ENCODE results near the gene SNX18. TPM values are rescaled to one million over a fixed set of nuclear protein-coding genes. Genes with fewer than 3 reads are reported as not detected.
A peak's percentile ranks its signal among the peaks of the same experiment; 100 is the strongest.

Gene SNX18
- total and polyA plus RNA-seq, 2 donors (not counting 1 experiment from before 2014, with no cell fraction given) = 10.6 to 31.6 TPM

DNA sequence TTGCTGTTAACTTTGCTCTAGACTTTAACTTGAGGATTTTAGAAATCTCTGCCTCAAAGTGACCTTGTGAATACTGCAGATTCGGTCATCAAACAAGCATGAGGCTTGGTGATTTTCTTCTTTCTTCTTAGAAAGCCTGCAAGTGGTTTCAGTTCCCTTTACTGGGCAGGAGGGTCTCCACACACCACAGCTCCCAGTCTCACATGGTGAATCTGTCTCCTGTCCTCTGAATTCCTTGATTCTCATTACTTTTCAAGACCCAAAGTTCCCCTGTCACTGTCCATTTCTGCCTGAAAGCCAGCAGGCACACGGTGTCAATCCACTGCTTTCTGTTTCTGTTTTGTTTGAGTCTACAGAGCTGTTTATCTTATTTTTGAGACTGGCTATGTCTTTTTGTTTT, 47.9 kb upstream of the SNX18 start:
- Histone ChIP-seq H3K27ac (ENCODE audit: low read length in 2 of 2) (no peak overlapping the region), H3K4me3 (ENCODE audit: control extremely low read depth in 1 of 5, extremely low read depth in 1 of 5, insufficient read depth in 1 of 5, low read depth in 2 of 5, low read length in 4 of 5) (no peak overlapping the region), H3K9me3 (ENCODE audit: control extremely low read depth in 1 of 3, control insufficient read depth in 2 of 3, insufficient read depth in 1 of 3, low read length in 2 of 3) (peaks cover 0 to 2% (median 0%) of the 10 kb centered on the region in 3 donors), H3K4me1 (ENCODE audit: control insufficient read depth in 2 of 2, insufficient read depth in 2 of 2, low read length in 2 of 2) (peaks cover 5 to 8% of the 10 kb centered on the region in 2 donors), H3K79me2 (ENCODE audit: control insufficient read depth, insufficient read depth, low read length) (no peaks in the 10 kb centered on the region), H4K20me1 (ENCODE audit: control insufficient read depth, insufficient read depth, low read length, poor library complexity, severe bottlenecking) (no peaks in the 10 kb centered on the region), H3K36me3 (replicated peaks in 1 of 2; ENCODE audit: control extremely low read depth in 1 of 2, control insufficient read depth in 1 of 2, extremely low read depth in 1 of 2, insufficient read depth in 2 of 2, low read length in 1 of 2) (no peaks in the 10 kb centered on the region), H2AFZ (ENCODE audit: insufficient read depth, low read depth, low read length, poor library complexity, severe bottlenecking) (no peak overlapping the region), H3K4me2 (replicated peaks; ENCODE audit: low read depth, low read length, poor library complexity, severe bottlenecking) (peak overlapping the region; percentile 14), H3K27me3 (replicated peaks in 1 of 4; ENCODE audit: control extremely low read depth in 1 of 4, control insufficient read depth in 3 of 4, insufficient read depth in 4 of 4, low read length in 3 of 4) (no peaks in the 10 kb centered on the region), H3K9ac (ENCODE audit: low read length) (peak overlapping the region; percentile 14)
- DNase-seq (peak; percentile 46), ATAC-seq (ENCODE audit: low read depth) (peak; percentile 31)
- no peaks in the 10 kb centered on the region for H3K9me3 Mint-ChIP-seq (ENCODE audit: insufficient read depth)
- ChIA-PET CTCF (interaction anchor here (1.4 kb wide), 1 partner anchor 20 kb away, joined by 4 read pairs; no protein-coding TSS in a partner anchor), POLR2A (no interaction called here)
- no peak overlapping the region for H3K27ac Mint-ChIP-seq
- H3K27me3 Mint-ChIP-seq = peaks cover 13% of the 10 kb centered on the region
- peak overlapping the region; percentile 14 for H3K4me3 Mint-ChIP-seq
- intact Hi-C loops (cut with micrococcal nuclease) = no loop called here
- 0% methylated on average over 1 of the region's 2 CpGs for WGBS (ENCODE audit: insufficient coverage)
- H3K4me1 Mint-ChIP-seq = peaks cover 9% of the 10 kb centered on the region
- no peak for TF ChIP-seq EZH2 (IDR thresholded peaks at IDR 0.05; ENCODE audit: borderline replicate concordance, insufficient read depth, low read depth, low read length, poor library complexity, severe bottlenecking)
- TF ChIP-seq, protein P1, sequence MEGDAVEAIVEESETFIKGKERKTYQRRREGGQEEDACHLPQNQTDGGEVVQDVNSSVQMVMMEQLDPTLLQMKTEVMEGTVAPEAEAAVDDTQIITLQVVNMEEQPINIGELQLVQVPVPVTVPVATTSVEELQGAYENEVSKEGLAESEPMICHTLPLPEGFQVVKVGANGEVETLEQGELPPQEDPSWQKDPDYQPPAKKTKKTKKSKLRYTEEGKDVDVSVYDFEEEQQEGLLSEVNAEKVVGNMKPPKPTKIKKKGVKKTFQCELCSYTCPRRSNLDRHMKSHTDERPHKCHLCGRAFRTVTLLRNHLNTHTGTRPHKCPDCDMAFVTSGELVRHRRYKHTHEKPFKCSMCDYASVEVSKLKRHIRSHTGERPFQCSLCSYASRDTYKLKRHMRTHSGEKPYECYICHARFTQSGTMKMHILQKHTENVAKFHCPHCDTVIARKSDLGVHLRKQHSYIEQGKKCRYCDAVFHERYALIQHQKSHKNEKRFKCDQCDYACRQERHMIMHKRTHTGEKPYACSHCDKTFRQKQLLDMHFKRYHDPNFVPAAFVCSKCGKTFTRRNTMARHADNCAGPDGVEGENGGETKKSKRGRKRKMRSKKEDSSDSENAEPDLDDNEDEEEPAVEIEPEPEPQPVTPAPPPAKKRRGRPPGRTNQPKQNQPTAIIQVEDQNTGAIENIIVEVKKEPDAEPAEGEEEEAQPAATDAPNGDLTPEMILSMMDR (IDR thresholded peaks at IDR 0.05) = no peak

DNA sequence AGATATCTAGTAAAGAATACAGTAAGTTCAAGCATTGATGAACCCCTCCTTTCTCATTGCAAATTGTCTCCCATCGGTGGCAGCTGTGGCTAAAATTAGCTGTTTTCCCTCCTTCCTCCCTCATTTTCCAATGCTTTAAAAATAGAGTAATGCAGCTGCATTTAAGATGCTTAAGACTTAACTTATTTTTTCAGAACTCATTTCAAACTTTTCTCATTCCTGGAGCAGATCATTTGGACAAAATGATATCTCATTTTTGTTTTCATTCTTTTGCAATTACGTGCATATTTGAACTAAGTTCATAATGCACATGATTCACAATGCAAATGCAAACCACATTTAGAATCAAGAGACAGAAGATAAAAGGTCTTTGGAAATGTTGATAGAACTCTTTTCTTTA, 47.4 kb upstream of the SNX18 start:
- peaks cover 0 to 2% (median 0%) of the 10 kb centered on the region in 3 donors for H3K9me3 ChIP-seq (ENCODE audit: control extremely low read depth in 1 of 3, control insufficient read depth in 2 of 3, insufficient read depth in 1 of 3, low read length in 2 of 3)
- no peaks in the 10 kb centered on the region for H3K79me2 ChIP-seq (ENCODE audit: control insufficient read depth, insufficient read depth, low read length)
- POLR2A ChIA-PET = no interaction called here
- Mint-ChIP-seq H3K27me3 (peaks cover 13% of the 10 kb centered on the region), H3K9me3 (ENCODE audit: insufficient read depth) (no peaks in the 10 kb centered on the region), H3K4me1 (peaks cover 9% of the 10 kb centered on the region), H3K4me3 (no peak overlapping the region), H3K27ac (no peak overlapping the region)
- DNase-seq = no peak
- peaks cover 5 to 8% of the 10 kb centered on the region in 2 donors for H3K4me1 ChIP-seq (ENCODE audit: control insufficient read depth in 2 of 2, insufficient read depth in 2 of 2, low read length in 2 of 2)
- WGBS (ENCODE audit: insufficient coverage) = no CpG with 5 or more reads among the region's 2 CpGs
- TF ChIP-seq, protein P1 (IDR thresholded peaks at IDR 0.05) = no peak
- no peak for TF ChIP-seq EZH2 (IDR thresholded peaks at IDR 0.05; ENCODE audit: borderline replicate concordance, insufficient read depth, low read depth, low read length, poor library complexity, severe bottlenecking)
- no peaks in the 10 kb centered on the region for H4K20me1 ChIP-seq (ENCODE audit: control insufficient read depth, insufficient read depth, low read length, poor library complexity, severe bottlenecking)
- H3K9ac ChIP-seq (ENCODE audit: low read length) = no peak overlapping the region
- H3K4me3 ChIP-seq (ENCODE audit: control extremely low read depth in 1 of 5, extremely low read depth in 1 of 5, insufficient read depth in 1 of 5, low read depth in 2 of 5, low read length in 4 of 5) = no peak overlapping the region
- no peaks in the 10 kb centered on the region for H3K36me3 ChIP-seq (replicated peaks in 1 of 2; ENCODE audit: control extremely low read depth in 1 of 2, control insufficient read depth in 1 of 2, extremely low read depth in 1 of 2, insufficient read depth in 2 of 2, low read length in 1 of 2)
- H2AFZ ChIP-seq (ENCODE audit: insufficient read depth, low read depth, low read length, poor library complexity, severe bottlenecking) = no peak overlapping the region
- no peak overlapping the region for H3K27ac ChIP-seq (ENCODE audit: low read length in 2 of 2)
- CTCF ChIA-PET = interaction anchor here (0.8 to 1.4 kb wide), 2 partner anchors 19 to 404 kb away, joined by 3 to 4 read pairs; no protein-coding TSS in a partner anchor
- intact Hi-C loops (cut with micrococcal nuclease) = no loop called here
- no peak overlapping the region for H3K4me2 ChIP-seq (replicated peaks; ENCODE audit: low read depth, low read length, poor library complexity, severe bottlenecking)
- H3K27me3 ChIP-seq (replicated peaks in 1 of 4; ENCODE audit: control extremely low read depth in 1 of 4, control insufficient read depth in 3 of 4, insufficient read depth in 4 of 4, low read length in 3 of 4) = no peaks in the 10 kb centered on the region
- no peak for ATAC-seq (ENCODE audit: low read depth)
